Testis (tissue), 2 donors: ENCODE data around the gene SLC9A9.

ENCODE experiments used
- CTCF ChIP-seq, 3 experiments: fragments of 450-650 bp in 2 of 3; fragments of 200-600 bp in 1 of 3; sonication (generic) in 1 of 3; IDR thresholded peaks; one replicate each; pipeline ENCODE4 v1.5.1; 2016 to 2019; ENCODE audit warnings: antibody characterized with exemption in 3 of 3, mild to moderate bottlenecking in 2 of 3, moderate library complexity in 1 of 3
- POLR2A ChIP-seq: fragments of 450-650 bp; IDR thresholded peaks from one replicate; pipeline ENCODE4 v1.6.1; 2017; ENCODE audit warnings: antibody characterized with exemption, mild to moderate bottlenecking, moderate library complexity

GRCh38 chr3:143718463-143718862 lies 129.8 kb downstream of the SLC9A9 start:
- TF ChIP-seq CTCF (IDR thresholded peaks at IDR 0.05) (no peak), POLR2A (no peak)
